ENCODE data around the gene PLA2G2C. TPM values are rescaled to one million over a fixed set of nuclear protein-coding genes. Genes with fewer than 3 reads are reported as not detected.
"Not testable (repeated sequence)": the region's sequence is repeated elsewhere in the genome, so short reads cannot be mapped to it uniquely, and the experiment has no call there.

The PLA2G2C gene
- total and polyA plus RNA-seq, 2 experiments from 2014 or later, result not detected

- Histone ChIP-seq H3K4me2 (no peak overlapping the region), H2AFZ (no peak overlapping the region), H3K9me2 (ENCODE audit: insufficient read depth) (no peaks in the 10 kb centered on the region), H3K27ac (ENCODE audit: low read depth) (no peak overlapping the region), H3K36me3 (ENCODE audit: insufficient read depth) (no peaks in the 10 kb centered on the region), H3K4me1 (ENCODE audit: insufficient read depth) (peaks cover 7% of the 10 kb centered on the region; the same call in 1 of the 2 replicates), H3F3A (replicated peaks; ENCODE audit: low read depth) (no peaks in the 10 kb centered on the region), H3K4me3 (no peak overlapping the region), H3K79me2 (replicated peaks; ENCODE audit: insufficient read depth) (no peaks in the 10 kb centered on the region), H3K27me3 (ENCODE audit: insufficient read depth) (peaks cover 14% of the 10 kb centered on the region; the same call in 1 of the 2 replicates), H4K20me1 (replicated peaks; ENCODE audit: insufficient read depth) (no peaks in the 10 kb centered on the region)
- no peak for DNase-seq (ENCODE audit: low spot score)
- H3K4me1 Mint-ChIP-seq, result peaks cover 14% of the 10 kb centered on the region
- H3K9me3 Mint-ChIP-seq, result peaks cover 4% of the 10 kb centered on the region; the same call in 2 of the 3 replicates
- H3K27ac Mint-ChIP-seq, result no peak overlapping the region
- H3K36me3 Mint-ChIP-seq (ENCODE audit: low read depth), result peaks cover 2% of the 10 kb centered on the region; the same call in 1 of the 3 replicates
- TF ChIP-seq ZNF462 (CRISPR knock-in tag; IDR thresholded peaks at IDR 0.05), result no peak
- no peak for TF ChIP-seq REST (IDR thresholded peaks at IDR 0.05; ENCODE audit: unreplicated experiment)
- no peak for TF ChIP-seq ZNF114 (CRISPR knock-in tag; IDR thresholded peaks at IDR 0.05)
- no peak for TF ChIP-seq CTCF (conservative IDR thresholded peaks at IDR 0.05; ENCODE audit: low read depth in 2 of 2)
- TF ChIP-seq JUNB (IDR thresholded peaks at IDR 0.05; ENCODE audit: unreplicated experiment), result no peak
- TF ChIP-seq ZNF331 (CRISPR knock-in tag; IDR thresholded peaks at IDR 0.05; ENCODE audit: low read depth), result no peak
- TF ChIP-seq POLR2AphosphoS5 (IDR thresholded peaks at IDR 0.05; ENCODE audit: low read depth), result no peak
- no peak for TF ChIP-seq EZH2phosphoT487 (IDR thresholded peaks at IDR 0.05; ENCODE audit: unreplicated experiment)
- TF ChIP-seq STAT1 (IDR thresholded peaks at IDR 0.05; ENCODE audit: unreplicated experiment), result no peak
- no peak for TF ChIP-seq CREB1 (CRISPR knock-in tag; IDR thresholded peaks at IDR 0.05; ENCODE audit: low read depth)
- H3K27me3 Mint-ChIP-seq (ENCODE audit: insufficient read depth, low read depth, poor library complexity), result no peaks in the 10 kb centered on the region
- no peak for ATAC-seq
- H3K4me3 Mint-ChIP-seq, result no peak overlapping the region
Measured at GRCh38 chr1:20220036-20220435, 33.7 kb upstream of the PLA2G2C start.

- not testable (repeated sequence) for H3K4me1 Mint-ChIP-seq; H3K79me2 ChIP-seq (replicated peaks; ENCODE audit: insufficient read depth); H3K27me3 Mint-ChIP-seq (ENCODE audit: insufficient read depth, low read depth, poor library complexity); H4K20me1 ChIP-seq (replicated peaks; ENCODE audit: insufficient read depth); H3K4me3 Mint-ChIP-seq; H3K36me3 Mint-ChIP-seq (ENCODE audit: low read depth); H3K9me2 ChIP-seq (ENCODE audit: insufficient read depth); H3K4me1 ChIP-seq (ENCODE audit: insufficient read depth); H3K4me3 ChIP-seq; H3K4me2 ChIP-seq; ATAC-seq; H3K27ac ChIP-seq (ENCODE audit: low read depth); H3F3A ChIP-seq (replicated peaks; ENCODE audit: low read depth); H3K27me3 ChIP-seq (ENCODE audit: insufficient read depth); H3K27ac Mint-ChIP-seq; DNase-seq (ENCODE audit: low spot score); H2AFZ ChIP-seq; H3K9me3 Mint-ChIP-seq; H3K36me3 ChIP-seq (ENCODE audit: insufficient read depth)
Measured at GRCh38 chr1:20219053-20219452, 32.7 kb upstream of the PLA2G2C start.
